HG02798 (cell line): Measurements from ENCODE around the gene FBXO4.
"Not testable (repeated sequence)": the region's sequence is repeated elsewhere in the genome, so short reads cannot be mapped to it uniquely, and the experiment has no call there.

Experiments used
- ATAC-seq: cut with Tn5 transposase; IDR thresholded peaks from one replicate; pipeline ENCODE4 v1.9.1; 2021; ENCODE audit warnings: mild to moderate bottlenecking; ENCODE audit not compliant: unreplicated experiment, poor library complexity

The FBXO4 gene

GRCh38 chr5:41921874-41922273 is 3.2 kb upstream of the FBXO4 start:
- ATAC-seq = no peak

- no peak for ATAC-seq
Observed at GRCh38 chr5:41924526-41924871, 582 bp upstream of the FBXO4 start.

GRCh38 chr5:41925555-41925951 is 472 bp downstream of the FBXO4 start:
- ATAC-seq = peak; percentile 33

GRCh38 chr5:41927604-41928003 is 2.5 kb downstream of the FBXO4 start:
- no peak for ATAC-seq

GRCh38 chr5:41929035-41929434 is 4.0 kb downstream of the FBXO4 start:
- ATAC-seq = no peak

- ATAC-seq = no peak
Observed at GRCh38 chr5:41932770-41933169, 7.7 kb downstream of the FBXO4 start.

GRCh38 chr5:41935544-41935943 is 10.5 kb downstream of the FBXO4 start:
- no peak for ATAC-seq

GRCh38 chr5:41940641-41941040 is 15.6 kb downstream of the FBXO4 start:
- no peak for ATAC-seq

GRCh38 chr5:41945332-41945955 is 20.4 kb downstream of the FBXO4 start:
- not testable (repeated sequence) for ATAC-seq

GRCh38 chr5:41951224-41951623 is 26.1 kb downstream of the FBXO4 start:
- no peak for ATAC-seq

- ATAC-seq = no peak
Observed at GRCh38 chr5:41954286-41954685, 29.2 kb downstream of the FBXO4 start.

- ATAC-seq = no peak
Observed at GRCh38 chr5:41955432-41956024, 30.4 kb downstream of the FBXO4 start.

- no peak for ATAC-seq
Observed at GRCh38 chr5:41956943-41957342, 31.9 kb downstream of the FBXO4 start.

- no peak for ATAC-seq
Observed at GRCh38 chr5:41960481-41960880, 35.4 kb downstream of the FBXO4 start.

- no peak for ATAC-seq
Observed at GRCh38 chr5:41961736-41962135, 36.7 kb downstream of the FBXO4 start.

GRCh38 chr5:41962491-41962890 is 37.4 kb downstream of the FBXO4 start:
- ATAC-seq = no peak

- no peak for ATAC-seq
Observed at GRCh38 chr5:41966401-41967105, 41.5 kb downstream of the FBXO4 start.

- no peak for ATAC-seq
Observed at GRCh38 chr5:41967401-41967800, 42.3 kb downstream of the FBXO4 start.

GRCh38 chr5:41968153-41968723 is 43.2 kb downstream of the FBXO4 start:
- ATAC-seq = no peak

GRCh38 chr5:41973087-41973486 is 48.0 kb downstream of the FBXO4 start:
- no peak for ATAC-seq

GRCh38 chr5:41973887-41974286 is 48.8 kb downstream of the FBXO4 start:
- no peak for ATAC-seq

- no peak for ATAC-seq
Observed at GRCh38 chr5:41978676-41979075, 53.6 kb downstream of the FBXO4 start.
